ENCODE measurements around the gene ZFP62. TPM values are rescaled to one million over a fixed set of nuclear protein-coding genes. Genes with fewer than 3 reads are reported as not detected.

The ZFP62 gene
- total and polyA plus RNA-seq, 11 donors: 9.4 to 18.6 (median 13.8) TPM

GRCh38 chr5:180872419-180872818 is 11.3 kb upstream of the ZFP62 start:
- intact Hi-C loops (cut with DNase I): loop anchor here in 5 of 10 donors (5.0 to 10.0 kb wide), 4 partner anchors 162 to 282 kb away; no protein-coding TSS in a partner anchor
- Histone ChIP-seq H3K27ac (no peak overlapping the region), H3K36me3 (no peaks in the 10 kb centered on the region), H3K27me3 (no peaks in the 10 kb centered on the region), H3K4me1 (peaks cover 0 to 21% (median 0%) of the 10 kb centered on the region in 12 donors), H3K4me3 (no peak overlapping the region), H3K9me3 (no peaks in the 10 kb centered on the region)
- ATAC-seq (no peak), DNase-seq (no peak)
- TF ChIP-seq CTCF (IDR thresholded peaks at IDR 0.05): no peak
- no peak for TF ChIP-seq POLR2A (IDR thresholded peaks at IDR 0.05)
- 79 to 94% (median 82%) methylated on average over 3 to 9 of the region's 9 CpGs for whole genome bisulfite sequencing, 4 donors

GRCh38 chr5:180870276-180871068 is 9.4 kb upstream of the ZFP62 start:
- Histone ChIP-seq H3K27ac (peak overlapping the region in 1 of 12 donors; percentile 46), H3K36me3 (no peaks in the 10 kb centered on the region), H3K4me1 (peaks cover 0 to 21% (median 0%) of the 10 kb centered on the region in 12 donors), H3K4me3 (no peak overlapping the region), H3K9me3 (no peaks in the 10 kb centered on the region), H3K27me3 (peaks cover 0 to 7% (median 0%) of the 10 kb centered on the region in 9 donors)
- DNase-seq (no peak), ATAC-seq (no peak)
- intact Hi-C loops (cut with DNase I): loop anchor here in 5 of 10 donors (5.0 to 10.0 kb wide), 4 partner anchors 164 to 284 kb away; no protein-coding TSS in a partner anchor
- WGBS, 4 donors: 74 to 83% (median 77%) methylated on average over 16 of the region's 16 CpGs
- TF ChIP-seq CTCF (IDR thresholded peaks at IDR 0.05) (no peak), POLR2A (IDR thresholded peaks at IDR 0.05) (no peak)

- ATAC-seq (no peak), DNase-seq (no peak)
- 79 to 100% (median 86%) methylated on average over 1 of the region's 1 CpG for WGBS, 4 donors
- Histone ChIP-seq H3K4me1 (peaks cover 0 to 21% (median 0%) of the 10 kb centered on the region in 12 donors), H3K4me3 (no peak overlapping the region), H3K27ac (peak overlapping the region in 1 of 12 donors; percentile 46), H3K27me3 (peaks cover 0 to 7% (median 0%) of the 10 kb centered on the region in 9 donors), H3K9me3 (no peaks in the 10 kb centered on the region), H3K36me3 (no peaks in the 10 kb centered on the region)
- intact Hi-C loops (cut with DNase I): loop anchor here in 7 of 10 donors (2.0 to 10.0 kb wide), 9 partner anchors 82 to 315 kb away; partner anchors contain the start of gene BTNL9 (in 2 of the 7)
- TF ChIP-seq POLR2A (IDR thresholded peaks at IDR 0.05) (no peak), CTCF (IDR thresholded peaks at IDR 0.05) (no peak)
Measured at GRCh38 chr5:180869587-180869986, 8.5 kb upstream of the ZFP62 start.

GRCh38 chr5:180868960-180869359 is 7.9 kb upstream of the ZFP62 start:
- no peak for TF ChIP-seq POLR2A (IDR thresholded peaks at IDR 0.05)
- peak; percentile 55 to 80 (median 70) for TF ChIP-seq CTCF (IDR thresholded peaks at IDR 0.05)
- 1 to 5% (median 3%) methylated on average over 3 of the region's 3 CpGs for WGBS, 4 donors
- no peak overlapping the region for H3K27ac ChIP-seq
- peak in 3 of 4 donors; percentile 78 to 85 (median 80) for ATAC-seq
- no peaks in the 10 kb centered on the region for H3K9me3 ChIP-seq
- H3K27me3 ChIP-seq: peaks cover 0 to 7% (median 0%) of the 10 kb centered on the region in 9 donors
- H3K4me3 ChIP-seq: no peak overlapping the region
- peaks cover 0 to 15% (median 0%) of the 10 kb centered on the region in 12 donors for H3K4me1 ChIP-seq
- DNase-seq: peak; percentile 73 to 84 (median 76)
- H3K36me3 ChIP-seq: no peaks in the 10 kb centered on the region
- intact Hi-C loops (cut with DNase I): loop anchor here in 7 of 10 donors (2.0 to 10.0 kb wide), 9 partner anchors 82 to 316 kb away; partner anchors contain the start of gene BTNL9 (in 2 of the 7)
